ENCODE measurements around the gene PGPEP1. TPM values are rescaled to one million over a fixed set of nuclear protein-coding genes. Genes with fewer than 3 reads are reported as not detected.

Gene PGPEP1
- total and polyA plus RNA-seq, 10 donors, result 9.3 to 65.6 (median 37.4) TPM

DNA sequence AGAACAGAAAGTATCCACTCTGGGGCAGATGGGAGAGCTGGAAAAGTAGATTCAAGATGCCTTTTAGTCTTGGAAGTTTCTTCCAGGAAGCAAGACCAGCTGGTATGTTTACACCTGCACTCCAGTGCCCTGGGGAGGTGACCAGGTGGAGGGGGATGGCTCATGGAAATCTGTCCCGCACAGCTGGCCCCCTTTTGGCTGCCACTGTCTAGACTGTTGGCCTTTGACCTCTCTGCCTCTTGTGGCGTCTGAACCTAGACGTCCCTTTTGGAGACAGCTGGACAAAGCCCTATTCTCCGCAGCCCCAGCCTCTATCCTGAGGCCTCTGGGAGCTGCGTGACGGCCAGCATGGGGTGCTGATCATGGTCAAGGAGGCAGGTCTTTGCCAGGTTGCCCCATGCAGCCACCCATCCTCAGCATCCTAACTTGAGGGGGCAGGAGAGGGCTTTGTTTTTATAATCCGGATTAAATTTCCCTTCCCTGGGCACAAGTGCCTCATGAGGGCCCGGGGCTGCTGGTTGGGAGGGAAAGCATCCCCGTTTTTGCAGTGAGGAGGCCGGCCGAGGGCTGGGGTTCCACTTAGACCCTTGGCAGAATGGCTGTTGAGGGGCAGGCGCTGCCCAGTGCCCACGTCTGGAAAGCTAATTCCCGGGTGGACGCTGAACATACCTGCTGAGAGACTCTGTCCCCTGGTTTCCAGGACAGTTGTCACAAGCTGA is 28.3 kb downstream of the PGPEP1 start:
- Histone ChIP-seq H3K36me3 (peaks cover 0 to 42% (median under 1%) of the 10 kb centered on the region in 6 donors), H3K4me1 (peaks cover 12 to 45% (median 29%) of the 10 kb centered on the region in 6 donors), H3K27me3 (replicated peaks in 1 of 7) (no peaks in the 10 kb centered on the region), H3K27ac (no peak overlapping the region), H3K9me3 (no peaks in the 10 kb centered on the region), H3K4me3 (no peak overlapping the region)
- intact Hi-C loops (cut with DNase I; ENCODE audit: low total_unique reads), result no loop called here
- DNase-seq, result no peak
- 87 to 93% (median 90%) methylated on average over 12 to 15 of the region's 15 CpGs for whole genome bisulfite sequencing, 5 donors
- no peak for TF ChIP-seq POLR2A (IDR thresholded peaks at IDR 0.05)
- no peak for TF ChIP-seq POLR2AphosphoS5 (IDR thresholded peaks at IDR 0.05)

DNA sequence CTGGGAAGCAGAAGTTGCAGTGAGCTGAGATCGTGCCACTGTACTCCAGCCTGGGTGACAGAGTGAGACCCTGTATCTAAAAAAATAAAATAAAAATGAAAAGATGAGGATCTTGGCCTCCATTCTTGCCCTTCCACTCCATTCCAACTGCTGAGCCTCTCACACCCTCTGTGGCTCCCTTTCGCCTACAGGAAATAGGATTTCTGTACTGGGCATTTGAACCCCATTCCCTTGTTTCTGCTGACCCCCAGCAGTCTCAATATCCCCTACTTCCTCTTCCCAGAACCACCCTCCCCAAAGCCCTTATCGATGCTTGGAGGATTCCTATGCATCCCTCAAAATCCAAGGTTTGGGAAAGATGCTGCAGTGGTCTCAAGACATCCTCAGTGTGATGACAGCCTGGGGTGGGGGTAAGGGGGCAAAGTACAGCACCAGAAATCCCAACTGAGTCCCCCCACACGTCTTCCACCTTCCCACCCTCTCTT is 33.1 kb downstream of the PGPEP1 start:
- Histone ChIP-seq H3K36me3 (peaks cover 0 to 15% (median 0%) of the 10 kb centered on the region in 6 donors), H3K27me3 (replicated peaks in 1 of 7) (no peaks in the 10 kb centered on the region), H3K27ac (peak overlapping the region; percentile 67 to 88 (median 85)), H3K4me1 (peaks cover 17 to 51% (median 28%) of the 10 kb centered on the region in 6 donors), H3K4me3 (peak overlapping the region in 1 of 8 donors; percentile 44), H3K9me3 (no peaks in the 10 kb centered on the region)
- TF ChIP-seq, protein P1, sequence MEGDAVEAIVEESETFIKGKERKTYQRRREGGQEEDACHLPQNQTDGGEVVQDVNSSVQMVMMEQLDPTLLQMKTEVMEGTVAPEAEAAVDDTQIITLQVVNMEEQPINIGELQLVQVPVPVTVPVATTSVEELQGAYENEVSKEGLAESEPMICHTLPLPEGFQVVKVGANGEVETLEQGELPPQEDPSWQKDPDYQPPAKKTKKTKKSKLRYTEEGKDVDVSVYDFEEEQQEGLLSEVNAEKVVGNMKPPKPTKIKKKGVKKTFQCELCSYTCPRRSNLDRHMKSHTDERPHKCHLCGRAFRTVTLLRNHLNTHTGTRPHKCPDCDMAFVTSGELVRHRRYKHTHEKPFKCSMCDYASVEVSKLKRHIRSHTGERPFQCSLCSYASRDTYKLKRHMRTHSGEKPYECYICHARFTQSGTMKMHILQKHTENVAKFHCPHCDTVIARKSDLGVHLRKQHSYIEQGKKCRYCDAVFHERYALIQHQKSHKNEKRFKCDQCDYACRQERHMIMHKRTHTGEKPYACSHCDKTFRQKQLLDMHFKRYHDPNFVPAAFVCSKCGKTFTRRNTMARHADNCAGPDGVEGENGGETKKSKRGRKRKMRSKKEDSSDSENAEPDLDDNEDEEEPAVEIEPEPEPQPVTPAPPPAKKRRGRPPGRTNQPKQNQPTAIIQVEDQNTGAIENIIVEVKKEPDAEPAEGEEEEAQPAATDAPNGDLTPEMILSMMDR (IDR thresholded peaks at IDR 0.05 in 8 of 11, conservative IDR thresholded peaks at IDR 0.05 in 3 of 11), result no peak
- TF ChIP-seq POLR2AphosphoS5 (IDR thresholded peaks at IDR 0.05) (no peak), POLR2A (IDR thresholded peaks at IDR 0.05) (no peak)
- DNase-seq, result no peak
- intact Hi-C loops (cut with DNase I; ENCODE audit: low total_unique reads), result no loop called here
- 38 to 50% (median 40%) methylated on average over 4 of the region's 4 CpGs for WGBS, 5 donors

DNA sequence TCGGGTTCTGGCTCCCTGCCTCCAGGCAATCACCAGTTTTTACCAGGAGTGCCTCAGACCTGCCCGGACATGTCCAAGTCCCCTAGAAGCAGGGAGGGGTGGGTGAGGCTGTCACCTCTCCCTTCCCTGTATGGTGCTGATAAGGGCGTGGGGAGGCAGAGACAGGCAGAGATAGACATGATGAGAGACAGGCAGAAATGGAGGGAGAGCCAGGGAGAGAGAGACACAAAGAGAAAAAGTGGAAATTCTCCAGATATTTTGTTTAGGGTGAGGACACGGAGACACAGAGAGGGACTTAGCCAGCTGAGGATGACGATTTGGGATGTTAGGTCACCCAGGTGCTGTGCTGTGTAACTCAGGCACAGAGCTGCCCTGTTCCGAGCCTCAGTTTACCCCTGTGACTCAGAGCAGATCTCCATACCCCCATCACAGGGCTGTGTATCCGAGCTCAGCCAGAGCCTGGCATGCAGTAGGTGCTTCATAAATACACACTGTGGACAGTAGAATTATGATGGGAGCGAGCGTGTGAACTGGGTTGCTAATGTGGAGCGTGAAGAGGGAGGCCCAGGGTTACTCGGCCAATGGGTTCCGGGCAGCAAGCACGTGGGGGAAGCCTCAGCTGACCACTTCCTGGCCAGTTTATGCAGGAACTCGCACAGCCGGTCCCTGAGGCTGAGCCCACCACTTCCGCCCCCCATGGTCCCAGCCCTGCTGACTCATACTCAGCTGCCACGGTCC is 33.7 kb downstream of the PGPEP1 start:
- 11 to 18% (median 17%) methylated on average over 10 to 17 of the region's 17 CpGs for WGBS, 5 donors

DNA sequence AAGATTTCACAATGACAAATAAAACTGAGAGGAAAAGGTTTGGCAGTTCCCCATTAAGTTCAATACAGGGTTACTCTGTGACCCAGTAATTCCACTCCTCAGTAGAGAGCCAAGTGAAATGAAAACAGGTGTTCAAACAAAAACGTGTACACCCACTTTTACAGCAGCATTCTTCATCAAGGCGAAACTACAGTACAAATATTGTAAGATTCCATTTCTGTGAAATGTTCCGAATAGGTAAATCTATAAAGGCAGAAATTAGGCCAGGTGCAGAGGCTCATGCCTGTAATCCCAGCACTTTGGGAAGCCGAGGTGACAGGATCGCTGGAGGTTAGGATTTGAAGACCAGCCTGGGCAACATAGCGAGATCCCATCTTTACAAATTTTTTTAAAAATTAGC is 36.6 kb downstream of the PGPEP1 start:
- intact Hi-C loops (cut with DNase I; ENCODE audit: low total_unique reads), result no loop called here
- Histone ChIP-seq H3K4me3 (no peak overlapping the region), H3K27ac (peak overlapping the region in 2 of 8 donors; percentile 1 to 11), H3K36me3 (no peaks in the 10 kb centered on the region), H3K4me1 (peaks cover 22 to 77% (median 43%) of the 10 kb centered on the region in 6 donors), H3K27me3 (replicated peaks in 1 of 7) (peaks cover 0 to 4% (median 0%) of the 10 kb centered on the region in 7 donors), H3K9me3 (no peaks in the 10 kb centered on the region)
- no peak for DNase-seq
- 83 to 88% (median 85%) methylated on average over 6 of the region's 6 CpGs for WGBS, 5 donors
- TF ChIP-seq POLR2A (IDR thresholded peaks at IDR 0.05) (no peak), POLR2AphosphoS5 (IDR thresholded peaks at IDR 0.05) (no peak)
- TF ChIP-seq, protein P1 (IDR thresholded peaks at IDR 0.05 in 8 of 11, conservative IDR thresholded peaks at IDR 0.05 in 3 of 11), result no peak

More for the DNA sequence above, 33.7 kb downstream of the PGPEP1 start:
- Histone ChIP-seq H3K9me3 (no peaks in the 10 kb centered on the region), H3K4me3 (peak overlapping the region in 1 of 8 donors; percentile 44), H3K4me1 (peaks cover 17 to 56% (median 28%) of the 10 kb centered on the region in 6 donors), H3K36me3 (peaks cover 0 to 9% (median 0%) of the 10 kb centered on the region in 6 donors), H3K27me3 (replicated peaks in 1 of 7) (no peaks in the 10 kb centered on the region), H3K27ac (peak overlapping the region; percentile 67 to 88 (median 85))
- DNase-seq, result peak; percentile 96
- intact Hi-C loops (cut with DNase I; ENCODE audit: low total_unique reads), result no loop called here
- TF ChIP-seq POLR2AphosphoS5 (IDR thresholded peaks at IDR 0.05) (peak; percentile 87 to 92 (median 88)), POLR2A (IDR thresholded peaks at IDR 0.05) (no peak)
- TF ChIP-seq, protein P1 (IDR thresholded peaks at IDR 0.05 in 8 of 11, conservative IDR thresholded peaks at IDR 0.05 in 3 of 11), result no peak
